ENCODE data around the gene TNS2. TPM values are rescaled to one million over a fixed set of nuclear protein-coding genes. Genes with fewer than 3 reads are reported as not detected.

The TNS2 gene
- total and polyA plus RNA-seq, 4 donors, result 56.7 to 182 (median 105) TPM

GRCh38 chr12:53057816-53058500 lies 8.1 kb downstream of the TNS2 start:
- ATAC-seq (ENCODE audit: insufficient read depth, low FRiP score) (no peak), DNase-seq (no peak)
- Histone ChIP-seq H3K9ac (ENCODE audit: insufficient read depth in 1 of 2, low read length in 2 of 2) (no peak overlapping the region), H3K9me3 (ENCODE audit: control insufficient read depth in 4 of 4, insufficient read depth in 3 of 4, low read length in 3 of 4) (no peaks in the 10 kb centered on the region), H3K4me1 (ENCODE audit: control insufficient read depth in 5 of 5, insufficient read depth in 5 of 5, low read length in 5 of 5) (peaks cover 0 to 36% (median 21%) of the 10 kb centered on the region in 5 donors), H3K4me3 (no peak overlapping the region), H3K36me3 (ENCODE audit: control insufficient read depth in 4 of 4, insufficient read depth in 4 of 4, low read length in 4 of 4) (peaks cover 0 to 61% (median 59%) of the 10 kb centered on the region in 4 donors), H3K27ac (ENCODE audit: low read depth in 1 of 2, low read length in 1 of 2) (no peak overlapping the region), H3K27me3 (ENCODE audit: control insufficient read depth in 3 of 3, insufficient read depth in 3 of 3, low read length in 2 of 3) (no peaks in the 10 kb centered on the region)
- WGBS, 2 donors, result 92 to 93% methylated on average over 13 of the region's 13 CpGs
- TF ChIP-seq, protein P1, sequence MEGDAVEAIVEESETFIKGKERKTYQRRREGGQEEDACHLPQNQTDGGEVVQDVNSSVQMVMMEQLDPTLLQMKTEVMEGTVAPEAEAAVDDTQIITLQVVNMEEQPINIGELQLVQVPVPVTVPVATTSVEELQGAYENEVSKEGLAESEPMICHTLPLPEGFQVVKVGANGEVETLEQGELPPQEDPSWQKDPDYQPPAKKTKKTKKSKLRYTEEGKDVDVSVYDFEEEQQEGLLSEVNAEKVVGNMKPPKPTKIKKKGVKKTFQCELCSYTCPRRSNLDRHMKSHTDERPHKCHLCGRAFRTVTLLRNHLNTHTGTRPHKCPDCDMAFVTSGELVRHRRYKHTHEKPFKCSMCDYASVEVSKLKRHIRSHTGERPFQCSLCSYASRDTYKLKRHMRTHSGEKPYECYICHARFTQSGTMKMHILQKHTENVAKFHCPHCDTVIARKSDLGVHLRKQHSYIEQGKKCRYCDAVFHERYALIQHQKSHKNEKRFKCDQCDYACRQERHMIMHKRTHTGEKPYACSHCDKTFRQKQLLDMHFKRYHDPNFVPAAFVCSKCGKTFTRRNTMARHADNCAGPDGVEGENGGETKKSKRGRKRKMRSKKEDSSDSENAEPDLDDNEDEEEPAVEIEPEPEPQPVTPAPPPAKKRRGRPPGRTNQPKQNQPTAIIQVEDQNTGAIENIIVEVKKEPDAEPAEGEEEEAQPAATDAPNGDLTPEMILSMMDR (IDR thresholded peaks at IDR 0.05; ENCODE audit: control extremely low read depth, extremely low read depth), result no peak

- ATAC-seq (ENCODE audit: insufficient read depth, low FRiP score), result no peak
- H3K27me3 ChIP-seq (ENCODE audit: control insufficient read depth in 3 of 3, insufficient read depth in 3 of 3, low read length in 2 of 3), result no peaks in the 10 kb centered on the region
- peaks cover 0 to 69% (median 61%) of the 10 kb centered on the region in 4 donors for H3K36me3 ChIP-seq (ENCODE audit: control insufficient read depth in 4 of 4, insufficient read depth in 4 of 4, low read length in 4 of 4)
- TF ChIP-seq, protein P1 (IDR thresholded peaks at IDR 0.05; ENCODE audit: control extremely low read depth, extremely low read depth), result no peak
- 87 to 91% methylated on average over 35 of the region's 35 CpGs for WGBS, 2 donors
- H3K4me1 ChIP-seq (ENCODE audit: control insufficient read depth in 5 of 5, insufficient read depth in 5 of 5, low read length in 5 of 5), result peaks cover 0 to 27% (median 15%) of the 10 kb centered on the region in 5 donors
- no peaks in the 10 kb centered on the region for H3K9me3 ChIP-seq (ENCODE audit: control insufficient read depth in 4 of 4, insufficient read depth in 3 of 4, low read length in 3 of 4)
- DNase-seq, result no peak
- no peak overlapping the region for H3K4me3 ChIP-seq
- H3K27ac ChIP-seq (ENCODE audit: low read depth in 1 of 2, low read length in 1 of 2), result no peak overlapping the region
- H3K9ac ChIP-seq (ENCODE audit: insufficient read depth in 1 of 2, low read length in 2 of 2), result no peak overlapping the region
Observed at GRCh38 chr12:53058674-53059433, 9.0 kb downstream of the TNS2 start.

- 93 to 96% methylated on average over 24 of the region's 24 CpGs for whole genome bisulfite sequencing, 2 donors
- DNase-seq (no peak), ATAC-seq (ENCODE audit: insufficient read depth, low FRiP score) (no peak)
- TF ChIP-seq, protein P1 (IDR thresholded peaks at IDR 0.05; ENCODE audit: control extremely low read depth, extremely low read depth), result no peak
- H3K27me3 ChIP-seq (ENCODE audit: control insufficient read depth in 3 of 3, insufficient read depth in 3 of 3, low read length in 2 of 3), result no peaks in the 10 kb centered on the region
- no peak overlapping the region for H3K4me3 ChIP-seq
- no peak overlapping the region for H3K9ac ChIP-seq (ENCODE audit: insufficient read depth in 1 of 2, low read length in 2 of 2)
- peaks cover 0 to 74% (median 64%) of the 10 kb centered on the region in 4 donors for H3K36me3 ChIP-seq (ENCODE audit: control insufficient read depth in 4 of 4, insufficient read depth in 4 of 4, low read length in 4 of 4)
- no peaks in the 10 kb centered on the region for H3K9me3 ChIP-seq (ENCODE audit: control insufficient read depth in 4 of 4, insufficient read depth in 3 of 4, low read length in 3 of 4)
- no peak overlapping the region for H3K27ac ChIP-seq (ENCODE audit: low read depth in 1 of 2, low read length in 1 of 2)
- peaks cover 0 to 24% (median 11%) of the 10 kb centered on the region in 5 donors for H3K4me1 ChIP-seq (ENCODE audit: control insufficient read depth in 5 of 5, insufficient read depth in 5 of 5, low read length in 5 of 5)
Observed at GRCh38 chr12:53059434-53060063, 9.7 kb downstream of the TNS2 start.
